NCI-H748 treated with DMSO at 0.1 percent for 48 hours (cell line): ENCODE data around the gene LBX1.

Experiments
- DNase-seq: peaks from one replicate; lab custom pipeline; 2025; lab: John Stamatoyannopoulos, UW

The LBX1 gene, protein sequence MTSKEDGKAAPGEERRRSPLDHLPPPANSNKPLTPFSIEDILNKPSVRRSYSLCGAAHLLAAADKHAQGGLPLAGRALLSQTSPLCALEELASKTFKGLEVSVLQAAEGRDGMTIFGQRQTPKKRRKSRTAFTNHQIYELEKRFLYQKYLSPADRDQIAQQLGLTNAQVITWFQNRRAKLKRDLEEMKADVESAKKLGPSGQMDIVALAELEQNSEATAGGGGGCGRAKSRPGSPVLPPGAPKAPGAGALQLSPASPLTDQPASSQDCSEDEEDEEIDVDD

DNA sequence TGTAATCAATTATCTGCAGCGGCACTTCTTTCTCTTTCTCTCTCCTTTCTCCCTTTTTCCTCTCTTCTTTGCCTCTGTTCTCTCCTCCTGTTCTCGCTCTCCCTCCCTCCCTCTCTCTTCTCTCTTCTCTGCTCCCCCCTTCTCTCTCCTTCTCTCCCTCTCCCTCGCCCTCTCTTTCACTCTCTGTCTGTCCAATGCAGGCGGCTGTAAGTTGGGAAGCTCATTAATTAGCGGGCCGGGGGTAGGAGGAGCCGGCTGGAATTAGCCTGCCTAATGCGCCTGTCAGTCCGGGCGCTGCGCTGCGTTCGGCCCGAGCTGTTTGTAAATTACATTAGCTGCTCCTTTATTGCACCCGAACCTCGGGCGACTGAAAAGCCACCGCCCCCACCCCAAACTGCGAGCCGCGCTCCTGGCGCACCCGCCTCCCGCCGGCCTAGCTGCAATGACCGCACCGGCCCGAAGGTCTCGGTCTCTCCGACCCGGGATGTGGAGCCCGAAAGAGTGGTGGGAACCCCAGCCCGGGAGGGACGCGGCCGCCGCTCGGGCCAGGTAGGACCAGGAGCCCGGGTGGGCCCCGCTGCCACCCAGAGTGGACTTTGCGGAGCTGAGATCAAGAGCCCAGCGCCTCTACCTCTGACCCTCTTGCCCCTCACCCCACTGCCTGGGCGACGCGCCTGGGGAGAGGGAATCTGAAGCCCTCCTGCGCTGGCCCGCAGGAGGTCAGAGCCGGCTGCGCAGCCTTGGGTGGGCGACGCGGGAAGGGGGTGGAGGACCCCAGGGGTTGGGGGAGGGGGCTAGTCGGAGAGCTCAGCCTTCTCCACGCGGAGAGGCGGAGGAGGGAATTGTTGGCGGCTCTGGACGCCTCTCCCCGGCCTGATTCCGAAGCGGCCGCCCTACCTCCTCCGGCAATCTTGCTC, at the start of gene LBX1:
Gene LBX1, minus strand, starts transcription at position 198 of the 917 bp plus-strand sequence. CDS start 648 bp downstream, outside the sequence.
- DNase-seq, result no peak

GRCh38 chr10:101273741-101274140, 44.5 kb upstream of the LBX1 start:
- DNase-seq, result no peak

DNA sequence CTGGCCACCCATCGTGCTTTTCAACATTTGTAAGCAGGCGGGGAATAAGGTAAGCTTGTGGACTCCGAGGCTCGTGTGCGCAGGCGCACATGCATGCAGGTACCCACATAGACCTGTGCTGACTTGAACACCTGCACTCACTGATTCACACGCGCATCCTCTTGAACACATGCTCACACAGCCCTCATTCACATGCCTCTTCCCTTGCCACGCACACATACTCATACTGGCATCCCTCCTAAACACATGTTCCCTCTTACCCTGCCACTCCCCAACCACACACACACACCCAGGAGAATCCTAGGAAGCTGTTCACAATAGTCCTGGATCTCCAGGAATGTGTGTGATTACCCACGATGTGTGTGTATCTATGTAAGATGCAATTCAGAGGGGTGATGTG, 44.1 kb upstream of the LBX1 start:
- DNase-seq, result no peak

GRCh38 chr10:101272229-101272868, 43.1 kb upstream of the LBX1 start:
- peak; percentile 42 for DNase-seq

GRCh38 chr10:101270763-101271162, 41.5 kb upstream of the LBX1 start:
- no peak for DNase-seq

DNA sequence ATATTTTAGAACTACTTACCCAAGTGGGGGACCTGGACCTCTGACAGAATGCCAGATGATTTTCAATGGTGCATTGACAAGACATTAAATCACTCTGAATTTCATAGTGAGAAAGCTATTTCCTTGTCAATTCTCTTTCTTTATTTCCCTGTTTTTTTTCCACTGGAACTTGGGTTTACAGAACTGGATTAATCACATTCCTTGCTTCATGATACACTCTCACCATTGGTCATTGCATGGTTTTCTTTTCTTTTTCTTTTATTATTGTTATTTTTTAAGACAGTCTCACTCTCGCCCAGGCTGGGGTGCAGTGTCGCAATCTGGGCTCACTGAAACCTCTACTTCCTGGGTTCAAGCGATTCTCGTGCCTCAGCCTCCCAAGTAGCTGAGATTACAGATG, 38.5 kb upstream of the LBX1 start:
- DNase-seq, result no peak

- DNase-seq, result no peak
These were observed 38.0 kb upstream of the LBX1 start for GRCh38 chr10:101267290-101267680.

- no peak for DNase-seq
These were observed 37.4 kb upstream of the LBX1 start for GRCh38 chr10:101266381-101267289.

- DNase-seq, result no peak
These were observed 34.0 kb upstream of the LBX1 start for GRCh38 chr10:101263150-101263752.

- DNase-seq, result no peak
These were observed 32.9 kb upstream of the LBX1 start for GRCh38 chr10:101262147-101262546.

DNA sequence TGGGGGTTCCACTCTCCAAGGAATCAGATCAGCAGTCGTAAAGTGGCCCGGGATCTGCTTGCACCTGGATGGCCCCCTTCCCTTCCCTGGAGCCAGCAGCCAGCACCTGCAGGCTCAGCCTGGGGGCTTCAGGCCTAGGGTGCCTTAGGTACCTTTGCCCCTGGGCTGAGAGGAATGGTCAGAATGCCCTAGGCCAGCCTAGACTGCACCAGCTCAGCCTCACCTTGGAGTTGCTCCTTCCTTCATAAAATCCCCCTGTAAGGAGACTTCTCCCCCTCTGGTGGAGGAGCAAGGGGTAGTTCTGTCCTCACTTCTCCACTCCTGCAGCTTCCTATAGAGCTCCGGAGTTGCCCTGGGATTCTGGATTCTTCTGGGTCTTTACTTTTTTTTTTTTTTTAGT, 32.4 kb upstream of the LBX1 start:
- DNase-seq, result no peak

DNA sequence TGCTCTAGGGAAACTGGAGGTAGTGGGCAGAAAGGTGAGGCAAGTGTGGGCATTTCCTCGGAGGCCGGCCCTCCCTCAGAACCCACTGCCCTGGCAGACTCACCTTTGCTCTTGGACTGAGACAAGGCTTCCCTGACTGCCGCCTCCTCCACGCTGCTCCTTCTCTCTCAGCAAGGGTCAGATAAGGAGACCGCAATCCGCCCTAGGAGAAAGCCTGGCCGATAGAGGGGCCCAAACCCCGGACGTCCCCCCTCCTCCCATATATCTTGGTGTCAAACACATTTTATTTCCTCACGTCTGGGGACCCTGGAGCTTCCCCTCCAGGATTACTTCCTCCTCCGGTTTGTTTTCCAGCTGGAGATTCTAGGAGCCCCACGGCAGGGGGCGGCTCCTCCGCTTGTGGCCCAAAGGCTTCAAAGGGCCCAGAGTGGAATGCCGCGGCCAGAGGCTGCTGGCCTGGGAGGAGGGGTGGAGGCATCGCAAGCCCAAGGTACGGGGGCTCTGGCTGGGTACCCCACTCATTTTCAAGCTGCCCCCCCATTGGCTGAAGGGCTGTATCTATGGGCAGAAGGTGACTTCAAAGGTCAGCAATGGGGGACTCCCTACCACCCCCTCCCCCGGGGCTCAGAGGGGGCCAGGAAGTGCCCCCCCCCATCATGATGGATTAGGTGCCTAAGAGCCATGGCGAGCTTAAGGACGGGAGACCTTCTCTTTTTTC, 31.7 kb upstream of the LBX1 start:
- no peak for DNase-seq

GRCh38 chr10:101258179-101258885, 29.1 kb upstream of the LBX1 start:
- DNase-seq, result no peak

- no peak for DNase-seq
These were observed 28.2 kb upstream of the LBX1 start for GRCh38 chr10:101257491-101257890.

GRCh38 chr10:101257084-101257483, 27.8 kb upstream of the LBX1 start:
- DNase-seq, result no peak

DNA sequence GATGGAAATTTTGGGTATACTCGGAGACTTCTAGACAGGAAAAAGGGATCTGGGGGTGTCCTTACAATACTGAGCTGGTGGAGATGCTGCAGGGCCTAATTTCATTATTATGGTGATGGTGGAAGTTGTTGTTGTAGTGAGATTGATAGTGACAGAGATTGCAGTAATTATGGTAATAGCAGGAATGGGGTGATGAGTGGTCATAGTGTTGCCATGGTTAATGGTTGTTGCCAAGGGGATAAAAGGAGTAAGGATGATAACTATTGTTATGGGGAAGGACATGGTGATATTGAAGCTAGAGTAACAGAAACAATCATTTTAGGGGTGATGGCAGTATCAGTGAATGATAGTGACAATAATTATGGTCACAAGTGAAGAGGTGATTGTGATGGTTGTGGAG, 27.1 kb upstream of the LBX1 start:
- no peak for DNase-seq

DNA sequence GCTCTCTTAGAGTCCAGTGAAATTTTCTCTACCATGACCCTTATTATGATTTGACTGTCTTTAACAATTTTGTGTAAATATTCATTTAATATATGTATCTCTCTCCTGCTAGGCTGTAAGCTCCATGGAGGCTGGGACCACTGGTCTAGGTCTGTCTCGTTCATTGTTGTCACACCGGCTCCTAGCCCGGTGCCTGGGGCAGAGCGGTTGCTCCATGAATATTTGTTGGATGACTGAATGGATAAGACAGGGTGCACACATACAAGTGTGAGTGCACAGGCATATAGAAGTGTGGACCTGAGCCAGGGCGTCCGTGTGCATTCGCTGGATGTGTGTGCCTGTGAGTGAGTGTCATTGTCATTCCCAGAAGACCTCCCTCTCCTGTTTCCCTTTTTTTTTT, 20.9 kb upstream of the LBX1 start:
- no peak for DNase-seq

- DNase-seq, result no peak
These were observed 19.9 kb upstream of the LBX1 start for GRCh38 chr10:101249171-101249581.

GRCh38 chr10:101246639-101247038, 17.4 kb upstream of the LBX1 start:
- DNase-seq, result no peak
